Adipocyte (in vitro differentiated cells): Measurements from ENCODE around the gene CAMK2N1.
A peak's percentile ranks its signal among the peaks of the same experiment; 100 is the strongest.

Experiments used
- DNase-seq: peaks from one replicate; pipeline ENCODE4 v3.0.0-alpha.2; 2015; ENCODE audit warnings: low read depth
- H3K27me3 ChIP-seq: replicated peaks from 2 replicates; pipeline ENCODE4 v1.7.0; 2013; ENCODE audit warnings: mild to moderate bottlenecking, low read length, moderate library complexity; ENCODE audit not compliant: control insufficient read depth, insufficient read depth
- H3K36me3 ChIP-seq: 2 replicates; pipeline ENCODE4 v1.7.0; 2013; ENCODE audit warnings: low read length, mild to moderate bottlenecking, moderate library complexity; ENCODE audit not compliant: control insufficient read depth, insufficient read depth, severe bottlenecking
- H3K4me1 ChIP-seq: 2 replicates; pipeline ENCODE4 v1.7.0; 2013; ENCODE audit warnings: mild to moderate bottlenecking, low read length, moderate library complexity; ENCODE audit not compliant: control insufficient read depth, insufficient read depth
- H3K4me3 ChIP-seq: 2 replicates; pipeline ENCODE4 v1.7.0; 2013; ENCODE audit warnings: mild to moderate bottlenecking, low read length, moderate library complexity
- H3K9ac ChIP-seq: 2 replicates; pipeline ENCODE4 v1.7.0; 2013; ENCODE audit warnings: mild to moderate bottlenecking, low read length, moderate library complexity
- H3K9me3 ChIP-seq: 2 replicates; pipeline ENCODE4 v1.7.0; 2013; ENCODE audit warnings: mild to moderate bottlenecking, low read length, moderate library complexity; ENCODE audit not compliant: control insufficient read depth

The CAMK2N1 gene

DNA sequence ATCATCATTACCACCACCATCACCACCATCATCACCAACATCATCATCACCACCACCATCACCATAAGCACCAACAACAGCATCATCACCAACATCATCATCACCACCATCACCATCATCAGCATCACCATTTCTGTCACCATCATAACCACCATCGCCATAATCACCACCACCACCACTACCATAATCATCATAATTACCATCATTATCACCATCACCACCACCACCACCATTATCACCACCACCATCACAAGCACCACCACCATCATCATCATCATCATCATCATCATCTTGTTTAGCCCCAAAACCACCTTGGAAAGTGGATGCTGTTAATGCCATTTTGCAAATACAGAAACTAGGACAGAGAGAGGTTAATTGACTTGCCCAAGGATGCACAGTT is 22.5 kb downstream of the CAMK2N1 start:
- H3K9me3 ChIP-seq = peaks cover 4% of the 10 kb centered on the region
- peaks cover 17% of the 10 kb centered on the region for H3K27me3 ChIP-seq
- no peak overlapping the region for H3K9ac ChIP-seq
- H3K4me3 ChIP-seq = no peak overlapping the region
- peaks cover 9% of the 10 kb centered on the region for H3K4me1 ChIP-seq
- no peaks in the 10 kb centered on the region for H3K36me3 ChIP-seq
- no peak for DNase-seq

DNA sequence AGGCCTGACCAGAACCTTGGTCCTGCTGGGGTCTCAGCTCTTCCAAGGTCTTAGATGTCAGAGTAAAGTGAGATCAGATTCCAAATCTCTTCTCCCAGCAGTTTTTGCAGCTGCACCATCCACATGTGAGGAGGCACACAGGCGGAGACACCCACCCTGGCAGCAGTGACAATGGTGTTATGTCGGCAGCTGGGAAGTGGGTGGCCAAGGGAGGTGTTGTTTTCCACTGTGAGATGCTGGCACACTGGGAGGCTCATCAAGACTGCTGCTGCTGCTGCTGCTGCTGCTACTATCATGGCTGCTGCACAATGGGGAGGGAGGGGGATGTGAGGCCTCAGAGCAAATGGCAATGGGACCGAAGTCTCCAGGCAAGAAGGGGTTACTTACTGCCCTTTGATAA is 23.6 kb downstream of the CAMK2N1 start:
- Histone ChIP-seq H3K4me3 (no peak overlapping the region), H3K27me3 (peaks cover 17% of the 10 kb centered on the region), H3K9ac (no peak overlapping the region), H3K4me1 (peaks cover 9% of the 10 kb centered on the region), H3K36me3 (no peaks in the 10 kb centered on the region), H3K9me3 (peaks cover 4% of the 10 kb centered on the region)
- DNase-seq = no peak

DNA sequence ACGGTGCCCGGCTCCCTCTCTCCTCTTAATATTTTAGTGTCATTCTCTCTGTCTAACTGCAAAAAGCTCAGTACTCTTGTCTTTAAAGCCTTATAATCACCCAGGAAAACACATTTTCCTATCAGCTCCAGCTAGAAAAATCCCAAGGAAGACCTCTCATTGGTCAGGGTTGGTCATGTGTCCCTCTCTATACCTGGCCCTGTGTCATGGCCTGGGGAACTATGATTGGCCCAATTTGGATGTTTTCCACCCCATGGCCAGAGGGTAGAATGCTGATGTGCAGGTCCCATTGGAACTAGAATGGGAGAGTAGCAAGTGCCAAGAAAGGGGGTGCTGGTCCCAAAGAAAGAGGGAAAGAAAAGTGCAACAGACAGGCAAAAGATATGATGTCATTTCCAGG is 27.3 kb downstream of the CAMK2N1 start:
- DNase-seq = no peak

DNA sequence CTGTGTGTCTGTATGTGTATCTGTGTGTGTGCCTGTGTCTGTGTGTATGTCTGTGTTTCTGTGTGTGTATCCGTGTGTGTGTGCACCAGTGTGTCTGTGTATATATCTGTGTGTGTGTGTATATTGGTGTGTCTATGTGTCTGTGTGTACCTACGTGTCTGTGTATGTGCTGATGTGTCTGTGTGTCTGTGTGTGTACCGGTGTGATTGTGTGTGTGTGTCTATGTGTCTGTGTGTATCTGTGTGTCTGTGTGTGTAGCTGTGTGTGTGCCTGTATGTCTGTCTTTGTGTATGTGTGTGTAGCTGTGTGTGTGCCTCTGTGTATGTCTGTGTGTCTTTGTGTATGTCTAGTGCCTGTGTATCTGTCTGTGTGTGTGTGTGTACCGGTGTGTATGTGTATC is 32.0 kb downstream of the CAMK2N1 start:
- peaks cover 6% of the 10 kb centered on the region for H3K27me3 ChIP-seq
- no peaks in the 10 kb centered on the region for H3K36me3 ChIP-seq
- no peaks in the 10 kb centered on the region for H3K9me3 ChIP-seq
- no peak overlapping the region for H3K4me3 ChIP-seq
- H3K9ac ChIP-seq = no peak overlapping the region
- no peaks in the 10 kb centered on the region for H3K4me1 ChIP-seq
- DNase-seq = no peak

More for the DNA sequence above, 27.3 kb downstream of the CAMK2N1 start:
- H3K27me3 ChIP-seq = peaks cover 12% of the 10 kb centered on the region
- no peak overlapping the region for H3K9ac ChIP-seq
- no peaks in the 10 kb centered on the region for H3K36me3 ChIP-seq
- no peak overlapping the region for H3K4me3 ChIP-seq
- H3K9me3 ChIP-seq = peaks cover 4% of the 10 kb centered on the region
- H3K4me1 ChIP-seq = no peaks in the 10 kb centered on the region

DNA sequence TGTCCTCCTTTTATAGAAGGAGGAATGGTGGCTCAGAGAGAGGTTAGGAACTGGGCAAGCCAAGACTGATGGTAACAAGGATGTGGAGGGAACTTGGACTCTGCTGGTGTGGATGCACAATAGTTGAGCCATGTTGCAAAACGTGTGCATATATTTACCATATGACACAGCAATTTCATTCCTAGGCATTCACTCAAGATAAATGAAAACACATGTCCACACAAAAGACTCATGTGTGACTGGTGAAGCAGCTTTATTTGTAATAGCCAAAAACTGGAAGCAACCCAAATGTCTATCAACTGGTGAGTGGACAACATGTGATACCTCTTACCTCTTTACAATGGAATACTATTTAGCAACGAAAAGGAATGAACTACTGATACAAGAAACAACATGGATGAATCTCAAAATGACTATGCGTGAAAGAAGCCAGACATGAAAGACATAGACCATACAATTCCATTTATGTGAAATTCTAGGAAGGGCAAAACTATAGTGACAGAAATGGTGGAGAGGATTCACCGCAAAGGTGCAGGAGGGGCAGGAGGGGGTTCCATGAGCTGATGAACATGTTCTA is 36.2 kb downstream of the CAMK2N1 start:
- no peaks in the 10 kb centered on the region for H3K9me3 ChIP-seq

DNA sequence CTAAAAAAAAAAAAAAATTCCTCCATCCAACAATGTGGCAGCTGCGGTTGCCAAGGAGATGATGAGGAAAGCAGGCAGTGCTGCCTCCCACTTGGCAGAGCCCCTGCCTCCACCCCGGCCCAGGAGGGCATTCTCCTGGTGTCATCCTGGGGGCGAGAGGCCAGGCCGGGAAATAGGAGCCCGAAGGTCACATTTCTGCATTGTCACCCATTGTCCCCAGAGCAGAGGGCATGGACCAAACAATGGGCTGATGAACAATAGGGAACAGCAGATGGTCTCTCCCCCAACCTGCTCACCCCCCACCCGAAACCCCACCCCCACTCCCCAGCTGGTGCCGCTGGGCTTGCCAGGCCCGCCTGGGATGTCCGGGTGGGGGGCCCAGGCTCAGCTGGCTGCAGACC is 37.3 kb downstream of the CAMK2N1 start:
- no peaks in the 10 kb centered on the region for H3K36me3 ChIP-seq
- peaks cover 11% of the 10 kb centered on the region for H3K4me1 ChIP-seq
- DNase-seq = no peak
- no peaks in the 10 kb centered on the region for H3K27me3 ChIP-seq
- H3K4me3 ChIP-seq = no peak overlapping the region
- no peak overlapping the region for H3K9ac ChIP-seq
- H3K9me3 ChIP-seq = no peaks in the 10 kb centered on the region

More for the DNA sequence above, 36.2 kb downstream of the CAMK2N1 start:
- Histone ChIP-seq H3K36me3 (no peaks in the 10 kb centered on the region), H3K4me1 (peaks cover 11% of the 10 kb centered on the region), H3K9ac (no peak overlapping the region), H3K27me3 (no peaks in the 10 kb centered on the region), H3K4me3 (no peak overlapping the region)
- peak; percentile 61 for DNase-seq

DNA sequence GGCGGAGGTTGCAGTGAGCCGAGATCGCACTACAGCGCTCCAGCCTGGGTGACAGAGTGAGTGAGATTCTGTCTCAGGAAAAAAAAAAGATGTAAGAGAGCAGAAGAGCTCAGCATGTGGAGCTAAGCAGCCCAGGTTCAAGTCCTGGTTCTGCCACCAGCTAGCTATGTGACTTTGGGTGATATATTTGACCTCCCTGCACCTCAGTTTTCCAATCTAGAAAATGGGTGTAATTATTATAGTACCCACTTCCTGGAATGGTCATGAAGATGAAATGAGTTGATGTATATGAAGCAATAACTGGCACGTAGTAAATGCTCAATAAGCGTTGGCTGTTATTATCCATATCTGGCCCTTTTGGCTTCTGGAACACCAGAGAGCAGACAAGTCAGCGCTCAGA is 38.2 kb downstream of the CAMK2N1 start:
- Histone ChIP-seq H3K4me3 (no peak overlapping the region), H3K9ac (no peak overlapping the region), H3K9me3 (no peaks in the 10 kb centered on the region), H3K4me1 (peaks cover 11% of the 10 kb centered on the region), H3K27me3 (no peaks in the 10 kb centered on the region), H3K36me3 (no peaks in the 10 kb centered on the region)
- DNase-seq = no peak

DNA sequence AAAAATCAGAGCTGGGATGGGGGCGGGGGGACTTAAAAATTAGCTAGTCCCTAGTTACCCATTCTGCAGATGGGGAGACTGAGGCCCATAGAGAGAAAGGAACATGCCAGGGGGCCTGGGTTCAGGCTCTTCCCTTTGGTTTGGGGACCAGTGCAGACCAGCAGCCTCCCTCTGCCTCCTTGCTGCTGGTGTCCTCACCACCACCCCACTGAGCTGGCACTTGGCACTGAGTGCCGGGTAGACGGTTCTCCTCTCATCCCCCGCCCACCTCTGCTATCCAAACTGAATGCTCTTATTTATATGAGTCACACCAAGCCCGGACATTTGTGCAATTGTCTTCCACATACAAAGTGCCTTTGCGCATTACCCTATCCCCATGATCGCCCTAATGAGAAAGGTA is 39.2 kb downstream of the CAMK2N1 start:
- no peaks in the 10 kb centered on the region for H3K27me3 ChIP-seq
- H3K4me3 ChIP-seq = no peak overlapping the region
- no peaks in the 10 kb centered on the region for H3K9me3 ChIP-seq
- no peak overlapping the region for H3K9ac ChIP-seq
- peaks cover 11% of the 10 kb centered on the region for H3K4me1 ChIP-seq
- no peaks in the 10 kb centered on the region for H3K36me3 ChIP-seq
- no peak for DNase-seq

DNA sequence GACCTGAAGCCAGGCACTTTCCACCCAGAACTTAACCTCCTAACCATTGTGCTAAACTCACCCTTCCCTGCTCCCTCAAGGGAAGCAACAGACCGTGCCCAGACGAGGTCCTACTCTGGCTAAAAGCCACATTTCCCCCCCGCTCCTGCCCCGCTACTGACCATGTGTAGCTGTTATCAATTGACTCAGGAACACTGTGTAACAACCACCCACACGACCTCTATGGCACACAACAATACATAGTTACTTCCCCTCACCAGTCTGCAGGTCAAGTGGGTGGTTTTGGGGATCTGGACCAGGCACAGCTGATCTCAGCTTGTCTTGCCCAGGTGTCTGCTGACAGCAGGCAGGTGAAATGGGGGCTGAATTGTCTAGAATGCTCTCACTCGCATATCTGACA is 40.1 kb downstream of the CAMK2N1 start:
- Histone ChIP-seq H3K4me1 (peaks cover 11% of the 10 kb centered on the region), H3K4me3 (no peak overlapping the region), H3K36me3 (no peaks in the 10 kb centered on the region), H3K9me3 (no peaks in the 10 kb centered on the region), H3K9ac (no peak overlapping the region), H3K27me3 (no peaks in the 10 kb centered on the region)
- DNase-seq = no peak

DNA sequence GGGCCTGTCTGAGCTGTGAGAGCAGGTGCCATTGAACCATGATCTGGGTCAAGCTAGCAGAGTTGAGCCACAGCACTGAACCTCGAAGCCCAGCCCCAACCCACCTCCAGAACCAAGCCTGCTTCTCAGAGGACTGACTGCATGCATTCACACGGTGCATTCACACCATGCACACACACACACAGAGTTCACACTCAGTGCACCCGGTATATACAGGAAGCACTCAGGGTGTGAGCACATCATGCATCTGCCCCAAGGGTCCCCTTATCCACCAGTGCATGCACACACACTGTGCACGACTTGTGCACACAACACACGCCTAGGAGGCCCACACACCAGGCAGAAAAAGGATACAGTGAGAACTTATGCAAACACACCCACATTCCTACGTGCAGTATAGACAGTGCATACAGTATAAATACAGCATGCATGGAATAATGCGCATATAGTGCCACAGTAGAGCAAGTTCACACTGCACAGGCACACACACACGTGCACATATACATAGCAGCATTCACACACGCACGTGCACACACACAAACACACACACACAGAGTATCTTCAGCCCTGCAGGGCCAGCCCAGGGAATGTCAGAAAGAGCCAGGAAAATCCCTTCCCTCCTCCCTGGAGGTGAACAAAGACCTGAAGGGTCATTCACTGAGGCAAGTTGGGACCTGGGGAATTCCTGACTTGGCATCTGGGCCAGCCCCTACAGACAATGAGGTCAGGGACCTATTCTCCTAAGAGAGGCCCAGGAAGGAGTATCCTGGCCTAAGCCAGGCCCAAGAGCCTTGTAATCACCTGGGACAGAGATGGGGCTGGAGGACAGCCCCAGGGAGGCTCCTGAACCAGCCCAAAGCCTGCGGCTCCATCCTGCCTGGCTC is 42.1 kb downstream of the CAMK2N1 start:
- no peaks in the 10 kb centered on the region for H3K36me3 ChIP-seq
- no peaks in the 10 kb centered on the region for H3K27me3 ChIP-seq
- no peak for DNase-seq
- peaks cover 11% of the 10 kb centered on the region for H3K4me1 ChIP-seq
- no peak overlapping the region for H3K4me3 ChIP-seq
- H3K9ac ChIP-seq = no peak overlapping the region
- no peaks in the 10 kb centered on the region for H3K9me3 ChIP-seq

DNA sequence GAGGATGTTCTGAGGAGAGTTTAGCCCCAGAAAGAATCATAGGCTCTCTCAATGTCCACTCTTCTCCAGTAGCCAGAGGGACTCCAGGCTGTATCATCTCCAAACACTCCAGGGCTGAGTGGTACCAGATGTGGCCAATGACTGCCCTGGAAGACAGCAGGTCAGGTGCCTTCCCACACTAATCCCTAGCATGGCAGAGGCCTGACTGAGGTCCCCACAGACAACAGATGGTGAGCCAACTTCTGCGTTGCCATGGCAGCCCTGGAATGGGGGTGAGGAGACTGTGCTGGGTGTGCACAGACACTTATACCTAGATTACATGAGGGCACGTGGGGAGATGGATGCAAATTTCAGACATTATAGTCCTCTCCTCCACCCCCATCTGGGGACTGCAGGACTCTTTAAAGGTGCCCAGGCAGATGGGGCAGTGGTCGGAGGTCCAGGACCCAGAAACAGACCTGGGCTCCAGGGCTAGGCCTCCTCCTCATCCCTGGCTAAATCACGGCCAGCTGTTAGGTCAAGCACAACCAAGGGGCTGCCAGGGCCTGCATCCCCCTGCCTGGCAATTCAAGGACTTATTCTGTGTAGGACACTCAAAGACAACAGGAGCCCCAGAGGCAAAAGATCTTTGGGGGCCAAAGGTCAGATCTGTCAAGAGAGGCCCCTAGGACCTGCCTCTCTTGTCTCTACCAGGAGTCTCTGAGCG is 42.9 kb downstream of the CAMK2N1 start:
- DNase-seq = no peak
- H3K9me3 ChIP-seq = no peaks in the 10 kb centered on the region
- H3K27me3 ChIP-seq = peaks cover 7% of the 10 kb centered on the region
- no peak overlapping the region for H3K9ac ChIP-seq
- H3K4me3 ChIP-seq = no peak overlapping the region
- peaks cover 11% of the 10 kb centered on the region for H3K4me1 ChIP-seq
- H3K36me3 ChIP-seq = no peaks in the 10 kb centered on the region
